Hematopoietic multipotent progenitor cell treated with erythropoietin and hydrocortisone succinate and interleukin-3 and kit ligand, for 4 days (in vitro differentiated cells): ENCODE results near the gene GTF2IRD1.
"Not testable (repeated sequence)": the region's sequence is repeated elsewhere in the genome, so short reads cannot be mapped to it uniquely, and the experiment has no call there.

Source experiments
- DNase-seq: peaks from one replicate; pipeline ENCODE4 v3.0.0-alpha.2; 2015

The GTF2IRD1 gene

GRCh38 chr7:74453322-74454011, at the start of gene GTF2IRD1:
TSS of gene GTF2IRD1 (plus strand) at chr7:74453906. CDS start at chr7:74508081, 54,175 bp downstream.
- peak; percentile 76 for DNase-seq

DNA sequence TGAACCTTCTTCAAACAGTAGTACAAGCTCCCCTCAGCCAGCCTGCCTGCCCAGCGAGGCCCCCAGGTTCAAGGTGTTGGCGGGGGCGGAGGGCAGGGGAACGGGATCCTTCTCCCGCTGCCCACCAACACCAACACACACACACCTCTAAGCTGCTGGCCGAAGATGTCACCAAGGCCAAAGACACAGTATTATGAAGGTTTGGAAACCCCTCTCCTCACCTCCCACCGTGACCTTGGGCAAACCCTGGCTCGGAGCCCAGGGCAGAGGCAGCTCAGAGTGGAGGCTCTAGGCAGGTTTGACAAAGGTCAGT, 49.4 kb upstream of the GTF2IRD1 start:
- no peak for DNase-seq

- no peak for DNase-seq
Measured at GRCh38 chr7:74404741-74405140, 49.0 kb upstream of the GTF2IRD1 start.

DNA sequence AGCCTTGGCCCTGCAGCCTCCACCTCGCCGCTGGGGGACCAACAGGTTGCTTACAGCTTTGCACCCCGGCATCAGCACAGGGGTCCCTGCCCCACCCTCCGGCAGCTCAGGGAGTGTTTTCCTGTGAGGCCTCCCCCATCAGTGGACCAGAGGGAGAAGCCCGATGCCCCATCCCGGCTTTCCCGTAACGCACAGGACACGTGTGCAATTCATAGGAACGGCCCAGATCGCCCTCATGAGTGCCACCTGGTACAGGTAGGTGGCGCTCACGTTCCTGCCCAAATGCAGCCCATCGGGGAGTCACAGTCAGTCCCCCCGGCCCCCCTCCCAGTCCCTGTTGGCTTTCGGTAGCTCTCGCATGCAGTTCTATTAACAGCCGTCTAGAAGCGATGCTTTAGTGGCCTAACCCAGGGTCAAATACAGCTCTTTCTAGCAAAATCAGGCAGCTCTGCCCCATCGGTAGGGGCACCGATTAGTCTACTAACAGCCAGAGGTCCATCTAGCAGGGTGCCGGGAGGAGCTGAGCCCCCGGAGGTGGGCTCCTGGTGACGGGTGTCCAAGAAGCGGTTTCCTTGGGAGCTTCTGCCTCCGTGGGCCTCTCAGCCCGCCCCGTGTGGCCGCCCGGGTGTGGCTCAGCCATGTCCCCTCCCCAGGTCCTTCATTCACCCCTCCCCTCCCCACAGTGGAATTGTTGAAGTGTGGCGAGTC, 48.4 kb upstream of the GTF2IRD1 start:
- peak; percentile 26 for DNase-seq

- no peak for DNase-seq
Measured at GRCh38 chr7:74405899-74406512, 47.7 kb upstream of the GTF2IRD1 start.

DNA sequence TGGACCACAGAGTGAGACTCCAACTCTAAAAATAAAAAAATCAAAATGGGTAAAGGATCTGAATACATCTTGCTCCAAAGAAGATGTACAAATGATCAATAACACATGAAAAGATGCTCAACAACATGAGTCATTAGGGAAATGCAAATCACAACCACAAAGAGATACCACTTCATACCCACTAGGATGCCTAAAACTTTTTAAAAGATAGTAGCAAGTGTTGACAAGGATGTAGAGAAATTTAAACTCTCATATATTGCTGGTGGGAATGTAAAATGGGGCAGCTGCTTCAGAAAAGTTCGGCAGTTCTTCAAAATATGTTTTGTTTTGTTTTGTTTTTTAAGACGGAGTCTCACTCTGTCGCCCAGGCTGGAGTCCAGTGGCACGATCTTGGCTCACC, 45.7 kb upstream of the GTF2IRD1 start:
- no peak for DNase-seq

- DNase-seq: no peak
Measured at GRCh38 chr7:74409571-74409970, 44.1 kb upstream of the GTF2IRD1 start.

- no peak for DNase-seq
Measured at GRCh38 chr7:74410772-74411171, 42.9 kb upstream of the GTF2IRD1 start.

GRCh38 chr7:74411571-74411970, 42.1 kb upstream of the GTF2IRD1 start:
- DNase-seq: not testable (repeated sequence)

DNA sequence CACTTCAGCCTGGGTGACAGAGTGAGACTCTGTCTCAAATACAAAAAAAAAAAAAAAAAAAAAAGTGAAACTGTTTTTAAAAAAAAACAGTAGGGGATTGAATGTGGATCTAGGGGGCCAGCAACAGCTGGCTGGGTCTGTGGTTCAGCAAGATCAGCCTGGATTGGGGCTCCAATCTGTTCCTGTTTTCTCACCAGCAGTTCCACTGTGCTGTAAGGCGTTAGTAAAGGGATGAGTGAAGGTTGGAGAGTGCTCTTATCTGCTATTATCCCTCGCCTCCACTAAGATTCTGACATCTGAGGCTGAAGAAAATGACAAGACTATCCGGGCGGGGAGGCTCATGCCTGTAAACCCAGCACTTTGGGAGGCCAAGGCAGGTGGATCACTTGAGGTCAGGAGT, 41.6 kb upstream of the GTF2IRD1 start:
- peak; percentile 56 for DNase-seq

DNA sequence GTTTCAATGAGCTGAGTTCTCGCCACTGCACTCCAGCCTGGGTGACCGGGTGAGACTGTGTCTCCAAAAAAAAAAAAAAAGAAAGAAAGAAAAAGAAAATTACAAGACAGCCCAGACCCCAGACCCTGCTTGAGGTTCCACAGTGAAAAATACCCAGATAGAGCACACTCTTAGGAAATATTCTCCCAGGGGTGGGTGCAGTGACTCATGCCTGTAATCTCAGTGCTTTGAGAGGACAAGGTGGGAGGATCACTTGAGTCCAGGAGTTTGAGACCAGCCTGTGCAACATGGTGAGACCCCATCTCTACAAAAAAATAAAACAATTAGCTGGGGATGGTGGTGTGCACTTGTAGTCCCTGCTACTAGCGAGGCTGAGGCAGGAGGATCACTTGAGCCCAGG, 41.1 kb upstream of the GTF2IRD1 start:
- no peak for DNase-seq

GRCh38 chr7:74414595-74415333, 38.9 kb upstream of the GTF2IRD1 start:
- not testable (repeated sequence) for DNase-seq

DNA sequence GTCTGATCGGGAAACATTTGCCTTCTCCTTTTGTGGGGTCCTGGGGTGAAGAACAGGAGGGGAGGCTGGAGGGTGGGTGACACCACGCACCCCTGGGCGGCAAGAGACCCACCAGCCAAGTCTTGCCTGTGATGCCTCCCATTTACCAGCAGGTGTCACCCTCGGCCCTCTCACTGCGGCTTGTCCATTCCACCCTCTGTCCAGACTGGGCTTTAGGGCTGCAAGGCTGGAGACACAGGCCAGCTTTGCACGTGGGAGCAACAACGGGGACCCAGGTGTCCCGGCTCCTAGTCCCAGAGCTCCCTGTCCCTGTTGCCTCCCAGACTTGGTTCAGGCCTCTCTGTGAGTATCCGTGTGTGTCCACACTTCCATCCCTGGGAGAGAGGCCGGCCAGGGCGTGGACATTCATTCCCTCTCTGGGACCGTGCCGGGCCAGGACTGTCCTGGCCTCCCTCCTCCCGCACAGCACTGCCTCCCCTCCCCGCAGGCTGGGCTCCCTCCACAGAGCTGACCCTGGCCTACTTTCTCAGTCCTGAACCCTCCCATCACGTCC, 36.2 kb upstream of the GTF2IRD1 start:
- peak; percentile 74 for DNase-seq

DNA sequence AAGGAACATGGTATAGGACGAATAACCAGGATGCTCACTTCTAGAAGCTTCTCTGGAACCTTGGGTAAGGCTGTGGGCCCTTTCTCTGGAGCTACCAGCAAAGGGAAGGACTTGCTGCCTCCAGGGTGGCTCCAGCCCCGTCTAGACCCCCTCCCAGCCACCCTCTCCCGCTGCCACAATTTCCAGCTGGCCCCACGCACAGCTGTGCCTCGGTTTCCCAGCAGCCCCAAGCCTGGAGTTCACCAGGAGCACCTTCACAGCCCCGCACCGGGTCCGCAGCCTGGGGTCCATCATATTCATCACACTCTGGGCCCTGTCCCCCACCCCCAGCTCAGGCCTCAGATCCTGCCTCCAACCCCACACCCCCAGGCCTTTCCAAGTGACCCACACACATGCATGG, 35.6 kb upstream of the GTF2IRD1 start:
- no peak for DNase-seq

DNA sequence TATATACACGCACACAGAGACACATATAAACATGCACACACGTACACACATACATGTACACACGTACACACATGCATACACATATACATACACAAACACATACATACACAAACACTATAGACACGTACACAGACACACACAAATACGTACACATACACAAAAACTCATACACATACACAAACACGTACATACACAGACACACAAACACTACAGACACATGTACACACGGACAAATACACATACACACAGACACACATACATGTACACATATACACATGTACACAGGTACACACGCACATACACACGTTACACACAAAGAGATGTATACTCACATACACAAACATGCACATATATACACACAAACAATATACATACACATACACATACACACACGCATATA, 35.2 kb upstream of the GTF2IRD1 start:
- DNase-seq: no peak

GRCh38 chr7:74419232-74419631, 34.5 kb upstream of the GTF2IRD1 start:
- DNase-seq: not testable (repeated sequence)

DNA sequence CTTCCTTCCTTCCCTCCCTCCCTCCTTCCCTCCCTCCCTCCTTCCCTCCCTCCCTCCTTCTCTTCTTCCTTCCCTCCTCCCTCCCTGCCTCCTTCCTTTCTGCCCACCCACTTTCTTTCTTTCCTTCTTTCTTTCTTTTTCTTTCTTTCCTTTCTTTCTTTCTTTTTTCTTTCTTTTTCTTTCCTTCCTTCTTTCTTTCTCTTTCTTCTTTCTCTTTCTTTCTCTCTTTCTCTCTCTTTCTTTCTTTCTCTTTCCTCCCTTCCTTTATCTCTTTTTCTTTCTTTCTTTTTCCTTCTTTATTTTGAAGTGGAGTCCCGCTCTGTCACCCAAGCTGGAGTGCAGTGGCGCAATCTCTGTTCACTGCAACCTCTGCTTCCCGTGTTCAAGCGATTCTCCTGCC, 33.7 kb upstream of the GTF2IRD1 start:
- DNase-seq: no peak

- DNase-seq: no peak
Measured at GRCh38 chr7:74424291-74424880, 29.3 kb upstream of the GTF2IRD1 start.

- DNase-seq: no peak
Measured at GRCh38 chr7:74428023-74428422, 25.7 kb upstream of the GTF2IRD1 start.

- no peak for DNase-seq
Measured at GRCh38 chr7:74429153-74429747, 24.5 kb upstream of the GTF2IRD1 start.

- not testable (repeated sequence) for DNase-seq
Measured at GRCh38 chr7:74430409-74430808, 23.3 kb upstream of the GTF2IRD1 start.

GRCh38 chr7:74430961-74431466, 22.7 kb upstream of the GTF2IRD1 start:
- no peak for DNase-seq
